A549 (cell line): ENCODE results near the gene ACVRL1. TPM values are rescaled to one million over a fixed set of nuclear protein-coding genes. Genes with fewer than 3 reads are reported as not detected.
A peak's percentile ranks its signal among the peaks of the same experiment; 100 is the strongest.

Experiments used
- ATAC-seq, 2 experiments: fragments of 200-7000 bp in 1 of 2; fragments of >200 bp in 1 of 2; cut with Nextera tagmentation in 1 of 2; cut with Tn5 transposase in 1 of 2; 3 replicates each; pipeline versions ENCODE4 v1.8.0 to v1.9.1; 2018 to 2020; ENCODE audit warnings: mild to moderate bottlenecking in 1 of 2, moderate library complexity in 1 of 2
- CTCF ChIA-PET: fragments of 300-600 bp; sonication (Branson Sonifier 250); formaldehyde crosslinking; extraction: SDS; loops from one replicate; lab custom pipeline; 2021; ENCODE audit warnings: antibody characterized with exemption, inconsistent platforms; lab: Yijun Ruan, JAX
- POLR2A ChIA-PET: fragments of 350-600 bp; formaldehyde crosslinking; extraction: SDS; loops from one replicate; lab custom pipeline; 2021; ENCODE audit warnings: antibody characterized with exemption, inconsistent platforms; lab: Yijun Ruan, JAX
- DNase-seq, 2 experiments: peaks; one replicate each; pipeline versions ENCODE4 v3.0.0 to v3.0.0-alpha.2; 2011 to 2016; ENCODE audit warnings: low read depth in 1 of 2, low spot score in 1 of 2
- FAIRE-seq: peaks from 2 replicates; lab custom pipeline; 2011; peaks lifted over from hg19 to GRCh38; lab: Jason Lieb, UNC
- H3K27ac ChIP-seq, 2 experiments: fragments of >200 bp; sonication (Bioruptor Twin); formaldehyde crosslinking; 3 replicates each; pipeline ENCODE4 v1.5.1; 2016 to 2017
- H3K4me1 ChIP-seq: fragments of >200 bp; sonication (Bioruptor Twin); formaldehyde crosslinking; 3 replicates; pipeline ENCODE4 v1.6.1; 2016
- H3K4me2 ChIP-seq: fragments of >200 bp; sonication (Bioruptor Twin); formaldehyde crosslinking; 3 replicates; pipeline ENCODE4 v1.6.1; 2016
- H3K4me3 ChIP-seq: fragments of >200 bp; sonication (Bioruptor Twin); formaldehyde crosslinking; 3 replicates; pipeline ENCODE4 v1.5.1; 2016
- H3K9me3 ChIP-seq: fragments of >200 bp; sonication (Bioruptor Twin); formaldehyde crosslinking; 3 replicates; pipeline ENCODE4 v1.6.1; 2016
- CBX8 ChIP-seq: fragments of 200-600 bp; sonication (generic); IDR thresholded peaks from 2 replicates; pipeline ENCODE4 v1.6.1; 2016
- ELK1 ChIP-seq: fragments of 150-350 bp; IDR thresholded peaks from 2 replicates; pipeline ENCODE4 v1.6.1; 2014; ENCODE audit warnings: low read depth, mild to moderate bottlenecking, low read length
- HDAC2 ChIP-seq: fragments of 200-600 bp; sonication (generic); IDR thresholded peaks from 2 replicates; pipeline ENCODE4 v1.6.1; 2016
- HMGXB4 ChIP-seq: fragments of 250-450 bp; sonication (Bioruptor Pico); IDR thresholded peaks from 2 replicates; pipeline ENCODE4 v1.5.0; 2021; ENCODE audit warnings: mild to moderate bottlenecking, moderate library complexity, borderline replicate concordance
- HOXB13 ChIP-seq: fragments of 250-450 bp; sonication (Bioruptor Pico); IDR thresholded peaks from 2 replicates; pipeline ENCODE4 v1.5.0; 2020; ENCODE audit warnings: low read depth, mild to moderate bottlenecking, moderate library complexity
- HOXB5 ChIP-seq: fragments of 250-450 bp; sonication (Bioruptor Pico); IDR thresholded peaks from 2 replicates; pipeline ENCODE4 v1.5.0; 2020; ENCODE audit warnings: mild to moderate bottlenecking, moderate library complexity
- KDM5A ChIP-seq: fragments of 200-600 bp; sonication (generic); IDR thresholded peaks from 2 replicates; pipeline ENCODE4 v1.6.1; 2016; ENCODE audit warnings: antibody characterized with exemption, mild to moderate bottlenecking
- MAX ChIP-seq: IDR thresholded peaks from 2 replicates; pipeline ENCODE4 v1.6.1; 2012
- MAZ ChIP-seq: fragments of 150-350 bp; IDR thresholded peaks from 2 replicates; pipeline ENCODE4 v1.6.1; 2014; ENCODE audit warnings: antibody characterized with exemption, low read depth, low read length, borderline replicate concordance
- MYC ChIP-seq: IDR thresholded peaks from 2 replicates; pipeline ENCODE4 v1.6.1; 2012; ENCODE audit warnings: mild to moderate bottlenecking, inconsistent platforms, low read length, improper control_type of control experiment, borderline replicate concordance
- NFE2L2 ChIP-seq: fragments of 150-350 bp; conservative IDR thresholded peaks from 2 replicates; pipeline ENCODE4 v1.6.1; 2014; ENCODE audit warnings: low read length
- PHF8 ChIP-seq: fragments of 200-600 bp; sonication (generic); IDR thresholded peaks from 2 replicates; pipeline ENCODE4 v1.6.1; 2016; ENCODE audit warnings: low read depth, mild to moderate bottlenecking, antibody characterized with exemption, moderate library complexity, borderline replicate concordance
- POLR2AphosphoS2 ChIP-seq: conservative IDR thresholded peaks from 2 replicates; pipeline ENCODE4 v1.6.1; 2012; ENCODE audit warnings: low read length, improper control_type of control experiment, inconsistent platforms
- RAD21 ChIP-seq, 2 experiments: fragments of >200 bp in 1 of 2; sonication (Bioruptor Twin) in 1 of 2; formaldehyde crosslinking in 1 of 2; IDR thresholded peaks in 1 of 2; conservative IDR thresholded peaks in 1 of 2; 2 replicates in 1 of 2; 3 replicates in 1 of 2; pipeline ENCODE4 v1.6.1; 2012 to 2018; ENCODE audit warnings: inconsistent platforms in 1 of 2
- RCOR1 ChIP-seq: fragments of 150-350 bp; IDR thresholded peaks from 2 replicates; pipeline ENCODE4 v1.6.1; 2014; ENCODE audit warnings: antibody characterized with exemption, low read length, low read depth
- RFX5 ChIP-seq: fragments of 450-650 bp; IDR thresholded peaks from 2 replicates; pipeline ENCODE4 v1.7.1; 2014; ENCODE audit warnings: antibody characterized with exemption, mild to moderate bottlenecking, moderate library complexity
- SMC3 ChIP-seq: fragments of >200 bp; sonication (Bioruptor Twin); formaldehyde crosslinking; IDR thresholded peaks from 3 replicates; pipeline ENCODE4 v1.6.1; 2018; ENCODE audit warnings: inconsistent platforms
- ZC3H11A ChIP-seq: fragments of 450-650 bp; IDR thresholded peaks from 2 replicates; pipeline ENCODE4 v1.6.1; 2014; ENCODE audit warnings: antibody characterized with exemption, mild to moderate bottlenecking
- ZNF302 ChIP-seq: fragments of 250-450 bp; sonication (Bioruptor Pico); IDR thresholded peaks from 2 replicates; pipeline ENCODE4 v1.9.0; 2021; ENCODE audit warnings: inconsistent platforms, mild to moderate bottlenecking, moderate library complexity
- WGBS: methylation state at CpG from one replicate; pipeline ENCODE4 v1.1.6; 2017; ENCODE audit errors: missing lambda C conversion rate; 5-methylcytosine and 5-hydroxymethylcytosine counted together
- polyA plus RNA-seq, 4 experiments: library from polyadenylated mRNA; depleted of rRNA in 3 of 4; stranded (reverse); fragments of >200 nt; fragmentation: RNase III in 1 of 4; extraction: RNeasy Plus Mini Kit Qiagen cat#74134 plus additional on column Dnase treatment in 1 of 4; gene quantifications; 2 replicates in 3 of 4; 3 replicates in 1 of 4; pipeline ENCODE4 v1.2.3, GENCODE V29; 2011 to 2017
- TF ChIP-seq, protein P1 (sequence below): fragments of 450-650 bp; IDR thresholded peaks from 2 replicates; pipeline ENCODE4 v1.6.1; 2014; ENCODE audit warnings: antibody characterized with exemption

The ACVRL1 gene
- polyA plus RNA-seq, 2 of the 4 experiments (the other 2 are of a cell fraction), result 0.03 TPM; not detected in 1

DNA sequence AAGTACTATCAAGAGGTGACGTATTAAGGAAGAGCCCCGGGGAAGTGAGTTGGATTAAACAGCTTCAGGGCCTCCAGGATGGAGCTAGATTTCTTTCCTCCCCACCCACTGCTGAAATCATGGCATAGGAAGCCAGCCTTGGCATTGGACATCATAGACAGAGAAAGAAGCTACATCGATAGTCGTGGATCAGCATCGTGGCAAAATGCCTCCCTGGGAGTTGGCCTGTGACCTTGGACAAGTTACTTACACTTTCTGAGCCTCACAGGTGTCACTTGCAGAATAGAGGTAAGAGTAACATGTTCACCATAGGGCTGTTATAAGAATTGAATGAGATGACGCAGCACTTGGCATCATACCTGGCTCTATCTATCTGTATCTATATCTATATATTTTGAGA lies 13.5 kb upstream of the ACVRL1 start:
- Histone ChIP-seq H3K27ac (no peak overlapping the region), H3K9me3 (no peaks in the 10 kb centered on the region), H3K4me3 (no peak overlapping the region)
- POLR2A ChIA-PET, result no interaction called here
- FAIRE-seq, result no peak
- no peak for TF ChIP-seq HOXB5 (CRISPR knock-in tag)
- TF ChIP-seq, all 56 proteins: peak for 0
- CTCF ChIA-PET, result interaction anchor here (0.8 to 4.8 kb wide), 17 partner anchors 8 to 130 kb away, joined by 3 to 32 read pairs (median 5); no protein-coding TSS in a partner anchor
- no peaks in the 10 kb centered on the region for H3K4me1 ChIP-seq
- H3K4me2 ChIP-seq, result no peak overlapping the region
- DNase-seq, result no peak
- no peak for ATAC-seq
- WGBS, result 81% methylated on average over 6 of the region's 6 CpGs

GRCh38 chr12:51895378-51896135 lies 11.7 kb upstream of the ACVRL1 start:
- Histone ChIP-seq H3K9me3 (no peaks in the 10 kb centered on the region), H3K27ac (no peak overlapping the region), H3K4me1 (no peaks in the 10 kb centered on the region), H3K4me3 (no peak overlapping the region), H3K4me2 (no peak overlapping the region)
- peak; percentile 17 to 19; a peak in 3 of 6 replicates for ATAC-seq
- no peak for FAIRE-seq
- TF ChIP-seq SMC3, result no peak
- no peak for TF ChIP-seq RCOR1
- CTCF ChIA-PET, result interaction anchor here (0.6 to 4.8 kb wide), 16 partner anchors 9 to 936 kb away, joined by 3 to 32 read pairs (median 7); no protein-coding TSS in a partner anchor
- WGBS, result 55% methylated on average over 5 of the region's 8 CpGs
- POLR2A ChIA-PET, result no interaction called here
- DNase-seq, result no peak

DNA sequence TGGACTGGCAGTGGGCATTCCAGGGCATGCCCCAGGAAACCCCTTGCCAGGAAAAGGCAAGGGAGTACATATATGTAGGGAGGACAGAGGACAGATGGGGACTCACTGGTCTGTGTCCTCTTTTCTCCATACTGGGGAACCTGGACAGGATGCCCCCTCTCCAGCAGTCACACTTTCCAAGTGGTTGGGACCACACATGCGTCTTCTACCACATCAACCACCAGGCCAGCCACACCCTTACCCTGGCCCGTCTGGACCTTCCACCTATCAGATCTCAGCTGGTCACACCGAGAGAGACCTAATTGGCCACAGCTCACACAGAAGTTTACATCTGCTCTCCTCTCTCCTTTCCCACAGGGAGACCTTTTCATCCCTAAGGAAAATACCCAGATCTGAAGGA lies 11.1 kb upstream of the ACVRL1 start:
- no peak for DNase-seq
- ChIA-PET CTCF (interaction anchor here (0.9 to 4.8 kb wide), 7 partner anchors 8 to 128 kb away, joined by 3 to 32 read pairs (median 15); partner anchors contain the start of genes ACVRL1 and ANKRD33), POLR2A (no interaction called here)
- H3K4me3 ChIP-seq, result no peak overlapping the region
- no peaks in the 10 kb centered on the region for H3K9me3 ChIP-seq
- TF ChIP-seq HOXB13 (CRISPR knock-in tag) (no peak), MAZ (no peak), RFX5 (no peak), ZNF302 (no peak), MYC (no peak), NFE2L2 (no peak), MAX (no peak), POLR2AphosphoS2 (no peak), RAD21 (conservative IDR thresholded peaks at IDR 0.05 in 1 of 2, IDR thresholded peaks at IDR 0.05 in 1 of 2) (no peak), HMGXB4 (no peak), CBX8 (no peak), PHF8 (no peak), KDM5A (no peak), ELK1 (no peak), ZC3H11A (no peak), HDAC2 (no peak), RCOR1 (no peak)
- TF ChIP-seq, protein P1, sequence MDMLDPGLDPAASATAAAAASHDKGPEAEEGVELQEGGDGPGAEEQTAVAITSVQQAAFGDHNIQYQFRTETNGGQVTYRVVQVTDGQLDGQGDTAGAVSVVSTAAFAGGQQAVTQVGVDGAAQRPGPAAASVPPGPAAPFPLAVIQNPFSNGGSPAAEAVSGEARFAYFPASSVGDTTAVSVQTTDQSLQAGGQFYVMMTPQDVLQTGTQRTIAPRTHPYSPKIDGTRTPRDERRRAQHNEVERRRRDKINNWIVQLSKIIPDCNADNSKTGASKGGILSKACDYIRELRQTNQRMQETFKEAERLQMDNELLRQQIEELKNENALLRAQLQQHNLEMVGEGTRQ, result no peak
- no peak overlapping the region for H3K4me2 ChIP-seq
- no peak overlapping the region for H3K27ac ChIP-seq
- H3K4me1 ChIP-seq, result no peaks in the 10 kb centered on the region
- peak in 1 of 2 experiments; percentile 31; a peak in 2 of 6 replicates for ATAC-seq
- FAIRE-seq, result no peak
- WGBS, result 66% methylated on average over 3 of the region's 3 CpGs
